Erythroblast (primary cell): ENCODE results near the gene CASQ1.

Experiments
- GATA1 ChIP-seq: IDR thresholded peaks from 2 replicates; pipeline ENCODE4 v1.6.1; 2011; ENCODE audit warnings: low read depth, mild to moderate bottlenecking, control low read depth, low read length, moderate library complexity
- POLR2A ChIP-seq: IDR thresholded peaks from 2 replicates; pipeline ENCODE4 v1.6.1; 2011; ENCODE audit warnings: mild to moderate bottlenecking, low read length

- TF ChIP-seq POLR2A, result no peak
- TF ChIP-seq GATA1, result no peak
These were observed 40.7 kb upstream of the CASQ1 start for GRCh38 chr1:160149716-160150115.
